NT2/D1 (cell line): ENCODE results near the gene INPP5E.

Source experiments
- SUZ12 ChIP-seq: IDR thresholded peaks from 2 replicates; pipeline ENCODE4 v1.6.1; 2011; ENCODE audit not compliant: insufficient read length, insufficient read depth; ENCODE audit errors: extremely low read depth
- YY1 ChIP-seq: IDR thresholded peaks from 2 replicates; pipeline ENCODE4 v1.6.1; 2011; ENCODE audit not compliant: insufficient read length, insufficient read depth
- ZNF274 ChIP-seq: IDR thresholded peaks from 2 replicates; pipeline ENCODE4 v1.6.1; 2011; ENCODE audit warnings: mild to moderate bottlenecking, low read depth, low read length

- no peak for TF ChIP-seq ZNF274
- no peak for TF ChIP-seq SUZ12
- no peak for TF ChIP-seq YY1
Measured at GRCh38 chr9:136456258-136456657, 16.6 kb upstream of the INPP5E start.
